SK-N-SH treated with all-trans-retinoic acid at 6 μM for 48 hours (cell line): Measurements from ENCODE around the gene RNF25.

Source experiments
- ATAC-seq: fragments of 200-7000 bp; cut with Tn5 transposase; 3 replicates; pipeline ENCODE4 v1.9.1; 2020; ENCODE audit warnings: mild to moderate bottlenecking, moderate library complexity
- ARNTL ChIP-seq: fragments of 450-650 bp; formaldehyde crosslinking; IDR thresholded peaks from 2 replicates; pipeline ENCODE4 v1.5.0; 2020; ENCODE audit warnings: low read depth, mild to moderate bottlenecking, moderate library complexity, borderline replicate concordance
- BACH2 ChIP-seq: fragments of 250-450 bp; sonication (Bioruptor Pico); IDR thresholded peaks from 2 replicates; pipeline ENCODE4 v1.9.0; 2021; ENCODE audit warnings: mild to moderate bottlenecking, borderline replicate concordance
- CREB5 ChIP-seq: fragments of 250-450 bp; sonication (Bioruptor Pico); IDR thresholded peaks from 2 replicates; pipeline ENCODE4 v1.5.1; 2020; ENCODE audit warnings: low read depth, mild to moderate bottlenecking, moderate library complexity
- CSDC2 ChIP-seq: fragments of 250-450 bp; sonication (Bioruptor Pico); IDR thresholded peaks from 2 replicates; pipeline ENCODE4 v1.5.0; 2020; ENCODE audit warnings: mild to moderate bottlenecking, moderate library complexity
- CSRNP3 ChIP-seq: fragments of 250-450 bp; sonication (Bioruptor Pico); IDR thresholded peaks from 2 replicates; pipeline ENCODE4 v1.5.1; 2021; ENCODE audit warnings: mild to moderate bottlenecking, moderate library complexity
- ESRRG ChIP-seq: fragments of 250-450 bp; sonication (Bioruptor Pico); IDR thresholded peaks from 2 replicates; pipeline ENCODE4 v1.6.1; 2021; ENCODE audit warnings: mild to moderate bottlenecking
- GLIS3 ChIP-seq: fragments of 250-450 bp; sonication (Bioruptor Pico); IDR thresholded peaks from 2 replicates; pipeline ENCODE4 v1.5.0; 2020; ENCODE audit warnings: mild to moderate bottlenecking, moderate library complexity
- ISL1 ChIP-seq: fragments of 250-450 bp; sonication (Bioruptor Pico); IDR thresholded peaks from 2 replicates; pipeline ENCODE4 v2.1.2; 2022; ENCODE audit warnings: mild to moderate bottlenecking, moderate library complexity
- OSR1 ChIP-seq: fragments of 250-450 bp; sonication (Bioruptor Pico); IDR thresholded peaks from 2 replicates; pipeline ENCODE4 v1.8.0; 2022; ENCODE audit warnings: moderate library complexity, mild to moderate bottlenecking, inconsistent platforms
- POU6F1 ChIP-seq: fragments of 250-450 bp; sonication (Bioruptor Pico); IDR thresholded peaks from 2 replicates; pipeline ENCODE4 v1.8.0; 2021; ENCODE audit warnings: low read depth, mild to moderate bottlenecking, moderate library complexity, borderline replicate concordance
- PPARA ChIP-seq: fragments of 250-450 bp; sonication (Bioruptor Pico); IDR thresholded peaks from 2 replicates; pipeline ENCODE4 v1.5.0; 2020; ENCODE audit warnings: mild to moderate bottlenecking, borderline replicate concordance
- RARB ChIP-seq: fragments of 250-450 bp; sonication (Bioruptor Pico); IDR thresholded peaks from 2 replicates; pipeline ENCODE4 v1.8.0; 2021; ENCODE audit warnings: mild to moderate bottlenecking, moderate library complexity
- SNAI2 ChIP-seq: fragments of 250-450 bp; sonication (Bioruptor Pico); IDR thresholded peaks from 2 replicates; pipeline ENCODE4 v1.5.0; 2020; ENCODE audit warnings: mild to moderate bottlenecking, moderate library complexity
- TCF4 ChIP-seq: fragments of 250-450 bp; sonication (Bioruptor Pico); IDR thresholded peaks from 2 replicates; pipeline ENCODE4 v1.8.0; 2021; ENCODE audit warnings: mild to moderate bottlenecking, moderate library complexity, borderline replicate concordance
- TOX ChIP-seq: fragments of 250-450 bp; sonication (Bioruptor Pico); IDR thresholded peaks from 2 replicates; pipeline ENCODE4 v1.8.0; 2021; ENCODE audit warnings: mild to moderate bottlenecking, moderate library complexity, borderline replicate concordance
- TSHZ2 ChIP-seq: fragments of 250-450 bp; sonication (Bioruptor Pico); IDR thresholded peaks from 2 replicates; pipeline ENCODE4 v1.5.0; 2020; ENCODE audit warnings: mild to moderate bottlenecking, moderate library complexity
- ZC3H10 ChIP-seq: fragments of 250-450 bp; sonication (Bioruptor Pico); IDR thresholded peaks from 2 replicates; pipeline ENCODE4 v1.5.1; 2021; ENCODE audit warnings: mild to moderate bottlenecking, moderate library complexity
- ZFP3 ChIP-seq: fragments of 250-450 bp; sonication (Bioruptor Pico); IDR thresholded peaks from 2 replicates; pipeline ENCODE4 v1.5.0; 2020; ENCODE audit warnings: mild to moderate bottlenecking, moderate library complexity
- ZFP30 ChIP-seq: fragments of 450-650 bp; formaldehyde crosslinking; IDR thresholded peaks from 2 replicates; pipeline ENCODE4 v1.5.0; 2022; ENCODE audit warnings: mild to moderate bottlenecking, moderate library complexity
- ZNF70 ChIP-seq: fragments of 450-650 bp; formaldehyde crosslinking; IDR thresholded peaks from 2 replicates; pipeline ENCODE4 v1.5.0; 2020; ENCODE audit warnings: mild to moderate bottlenecking, moderate library complexity
- ZNF8 ChIP-seq: fragments of 450-650 bp; formaldehyde crosslinking; IDR thresholded peaks from 2 replicates; pipeline ENCODE4 v1.5.0; 2020; ENCODE audit warnings: mild to moderate bottlenecking, moderate library complexity
- TF ChIP-seq, protein P1 (sequence below): fragments of 250-450 bp; sonication (Bioruptor Pico); IDR thresholded peaks from 2 replicates; pipeline ENCODE4 v1.8.0; 2020; ENCODE audit warnings: mild to moderate bottlenecking, moderate library complexity, borderline replicate concordance

RNF25 gene

GRCh38 chr2:218659988-218660358 lies 11.8 kb downstream of the RNF25 start:
- TF ChIP-seq ESRRG (CRISPR knock-in tag) (no peak), CSDC2 (CRISPR knock-in tag) (no peak), ZFP3 (CRISPR knock-in tag) (no peak), SNAI2 (CRISPR knock-in tag) (no peak), ISL1 (CRISPR knock-in tag) (no peak)
- peak; percentile 3 for ATAC-seq

- TF ChIP-seq TOX (CRISPR knock-in tag): no peak
- no peak for TF ChIP-seq SNAI2 (CRISPR knock-in tag)
- TF ChIP-seq ZFP30 (CRISPR knock-in tag): no peak
- TF ChIP-seq ZFP3 (CRISPR knock-in tag): no peak
- TF ChIP-seq ZC3H10 (CRISPR knock-in tag): no peak
- TF ChIP-seq RARB: no peak
- TF ChIP-seq, protein P1, sequence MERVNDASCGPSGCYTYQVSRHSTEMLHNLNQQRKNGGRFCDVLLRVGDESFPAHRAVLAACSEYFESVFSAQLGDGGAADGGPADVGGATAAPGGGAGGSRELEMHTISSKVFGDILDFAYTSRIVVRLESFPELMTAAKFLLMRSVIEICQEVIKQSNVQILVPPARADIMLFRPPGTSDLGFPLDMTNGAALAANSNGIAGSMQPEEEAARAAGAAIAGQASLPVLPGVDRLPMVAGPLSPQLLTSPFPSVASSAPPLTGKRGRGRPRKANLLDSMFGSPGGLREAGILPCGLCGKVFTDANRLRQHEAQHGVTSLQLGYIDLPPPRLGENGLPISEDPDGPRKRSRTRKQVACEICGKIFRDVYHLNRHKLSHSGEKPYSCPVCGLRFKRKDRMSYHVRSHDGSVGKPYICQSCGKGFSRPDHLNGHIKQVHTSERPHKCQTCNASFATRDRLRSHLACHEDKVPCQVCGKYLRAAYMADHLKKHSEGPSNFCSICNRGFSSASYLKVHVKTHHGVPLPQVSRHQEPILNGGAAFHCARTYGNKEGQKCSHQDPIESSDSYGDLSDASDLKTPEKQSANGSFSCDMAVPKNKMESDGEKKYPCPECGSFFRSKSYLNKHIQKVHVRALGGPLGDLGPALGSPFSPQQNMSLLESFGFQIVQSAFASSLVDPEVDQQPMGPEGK (CRISPR knock-in tag): no peak
- no peak for TF ChIP-seq CSDC2 (CRISPR knock-in tag)
- TF ChIP-seq ZNF8: no peak
- TF ChIP-seq ISL1 (CRISPR knock-in tag): no peak
- peak; percentile 96 for ATAC-seq
Observed at GRCh38 chr2:218659258-218659987, 12.4 kb downstream of the RNF25 start, which contains the start of the genes BCS1L and ZNF142. TSS of gene BCS1L (plus strand) at chr2:218659683. CDS start at chr2:218660988, 1,305 bp downstream. TSS of gene ZNF142 (minus strand) at chr2:218659623. CDS start at chr2:218656429, 3,194 bp downstream.

- peak; percentile 67 for ATAC-seq
- TF ChIP-seq ZNF70 (CRISPR knock-in tag) (no peak), SNAI2 (CRISPR knock-in tag) (no peak), OSR1 (CRISPR knock-in tag) (no peak), TOX (CRISPR knock-in tag) (no peak), ISL1 (CRISPR knock-in tag) (no peak), PPARA (CRISPR knock-in tag) (no peak), BACH2 (CRISPR knock-in tag) (no peak), ZFP3 (CRISPR knock-in tag) (no peak), ZNF8 (no peak), ZFP30 (CRISPR knock-in tag) (no peak), TSHZ2 (CRISPR knock-in tag) (no peak), TCF4 (CRISPR knock-in tag) (no peak), CSRNP3 (CRISPR knock-in tag) (no peak), POU6F1 (CRISPR knock-in tag) (no peak), ARNTL (CRISPR knock-in tag) (no peak), GLIS3 (CRISPR knock-in tag) (no peak), ZC3H10 (CRISPR knock-in tag) (no peak), CREB5 (CRISPR knock-in tag) (no peak)
Observed at GRCh38 chr2:218658671-218659257, 13.0 kb downstream of the RNF25 start.
